Left forelimb (tissue), 1 donor: ENCODE data around the gene ZDHHC18.
A peak's percentile ranks its signal among the peaks of the same experiment; 100 is the strongest.
"Not testable (repeated sequence)": the region's sequence is repeated elsewhere in the genome, so short reads cannot be mapped to it uniquely, and the experiment has no call there.

ENCODE experiments used
- DNase-seq: peaks from one replicate; pipeline ENCODE4 v3.0.0-alpha.2; 2018; ENCODE audit warnings: low spot score

ZDHHC18 gene

GRCh38 chr1:26791626-26792025 lies 34.9 kb upstream of the ZDHHC18 start:
- no peak for DNase-seq

- DNase-seq = no peak
Measured at GRCh38 chr1:26792924-26793323, 33.6 kb upstream of the ZDHHC18 start.

GRCh38 chr1:26794391-26794790 lies 32.1 kb upstream of the ZDHHC18 start:
- DNase-seq = no peak

GRCh38 chr1:26797627-26798026 lies 28.9 kb upstream of the ZDHHC18 start:
- DNase-seq = no peak

GRCh38 chr1:26799479-26800142 lies 26.9 kb upstream of the ZDHHC18 start:
- DNase-seq = peak; percentile 76

GRCh38 chr1:26803932-26804331 lies 22.6 kb upstream of the ZDHHC18 start:
- DNase-seq = not testable (repeated sequence)

- DNase-seq = not testable (repeated sequence)
Measured at GRCh38 chr1:26810105-26810504, 16.4 kb upstream of the ZDHHC18 start.

GRCh38 chr1:26811057-26811456 lies 15.4 kb upstream of the ZDHHC18 start:
- DNase-seq = no peak

GRCh38 chr1:26811708-26812107 lies 14.8 kb upstream of the ZDHHC18 start:
- DNase-seq = no peak

GRCh38 chr1:26814377-26814776 lies 12.1 kb upstream of the ZDHHC18 start:
- no peak for DNase-seq

- no peak for DNase-seq
Measured at GRCh38 chr1:26814893-26815292, 11.6 kb upstream of the ZDHHC18 start.

GRCh38 chr1:26820784-26821269 lies 5.7 kb upstream of the ZDHHC18 start:
- no peak for DNase-seq

- DNase-seq = no peak
Measured at GRCh38 chr1:26822737-26823395, 3.6 kb upstream of the ZDHHC18 start.

GRCh38 chr1:26824731-26825130 lies 1.8 kb upstream of the ZDHHC18 start:
- no peak for DNase-seq

GRCh38 chr1:26827106-26827604 lies 667 bp downstream of the ZDHHC18 start:
- DNase-seq = no peak

- no peak for DNase-seq
Measured at GRCh38 chr1:26827663-26828062, 1.2 kb downstream of the ZDHHC18 start.

GRCh38 chr1:26828411-26828991 lies 2.0 kb downstream of the ZDHHC18 start:
- DNase-seq = no peak

GRCh38 chr1:26829184-26829911 lies 2.9 kb downstream of the ZDHHC18 start:
- no peak for DNase-seq

- DNase-seq = no peak
Measured at GRCh38 chr1:26831059-26831458, 4.6 kb downstream of the ZDHHC18 start.

GRCh38 chr1:26831546-26832248 lies 5.2 kb downstream of the ZDHHC18 start:
- no peak for DNase-seq

GRCh38 chr1:26832249-26832960 lies 5.9 kb downstream of the ZDHHC18 start:
- DNase-seq = no peak
